GM11168 (cell line): ENCODE results near the gene TEN1.
"Not testable (repeated sequence)": the region's sequence is repeated elsewhere in the genome, so short reads cannot be mapped to it uniquely, and the experiment has no call there.

Source experiments
- in situ Hi-C: fragments of 300-500 bp; cut with MboI; formaldehyde crosslinking; loops from one replicate; pipeline ENCODE4 v1.12.0; 2022; ENCODE audit warnings: low sequenced_read_pairs; ENCODE audit not compliant: unreplicated experiment

The TEN1 gene, protein sequence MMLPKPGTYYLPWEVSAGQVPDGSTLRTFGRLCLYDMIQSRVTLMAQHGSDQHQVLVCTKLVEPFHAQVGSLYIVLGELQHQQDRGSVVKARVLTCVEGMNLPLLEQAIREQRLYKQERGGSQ

GRCh38 chr17:75978938-75979704, at the start of gene TEN1, which contains the start of gene ACOX1:
Gene TEN1, plus strand, starts transcription at chr17:75979240. Its CDS starts 6,953 bp downstream, at chr17:75986193.
Gene ACOX1, minus strand, starts transcription at chr17:75979166. Its CDS starts 93 bp downstream, at chr17:75979073.
- in situ Hi-C loops: no loop called here

DNA sequence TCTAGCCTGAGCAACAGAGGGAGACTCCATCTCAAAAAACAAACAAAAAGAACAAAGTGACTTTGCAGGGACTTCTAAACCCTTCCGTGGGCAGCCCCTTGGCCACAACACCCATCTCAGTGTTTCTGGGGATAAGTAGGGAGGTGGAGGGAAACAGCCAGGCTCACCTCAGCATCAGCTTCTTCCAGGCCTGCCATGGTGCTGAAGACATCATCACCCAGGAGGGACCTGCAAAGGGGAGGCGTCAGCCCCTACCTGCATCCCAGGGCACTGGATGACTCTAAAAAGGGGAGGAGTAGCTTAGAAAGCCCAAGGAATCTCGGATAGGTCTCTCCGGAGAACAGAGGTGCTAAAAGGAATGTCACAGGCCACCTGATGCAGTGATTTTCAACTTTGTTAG, 48.0 kb upstream of the TEN1 start:
- in situ Hi-C loops: no loop called here

GRCh38 chr17:75932852-75933251, 46.2 kb upstream of the TEN1 start:
- in situ Hi-C loops: no loop called here

DNA sequence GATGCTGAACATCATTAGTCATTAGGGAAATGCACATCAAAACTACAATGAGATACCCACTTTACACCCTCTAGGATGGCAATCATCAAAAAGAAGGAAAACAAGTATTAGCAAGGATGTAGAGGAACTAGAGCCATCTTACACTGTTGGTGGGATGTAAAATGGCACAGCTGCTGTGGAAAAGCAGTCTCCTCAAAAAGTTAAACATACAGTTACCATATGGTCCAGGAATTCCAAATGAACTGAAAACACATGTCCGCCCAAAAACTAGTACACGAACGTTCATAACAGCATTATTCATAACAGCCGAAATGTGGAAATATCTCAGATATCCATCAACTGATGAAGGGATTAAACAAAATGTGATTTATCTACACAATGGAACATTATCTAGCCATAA, 45.2 kb upstream of the TEN1 start:
- in situ Hi-C loops: no loop called here

- in situ Hi-C loops: no loop called here
These were observed 41.4 kb upstream of the TEN1 start for GRCh38 chr17:75937652-75938051.

GRCh38 chr17:75940727-75941441, 38.2 kb upstream of the TEN1 start, which contains the start of gene FBF1:
Gene FBF1, minus strand, starts transcription at chr17:75941042. Its CDS starts 2,893 bp downstream, at chr17:75938149.
- in situ Hi-C loops: no loop called here

DNA sequence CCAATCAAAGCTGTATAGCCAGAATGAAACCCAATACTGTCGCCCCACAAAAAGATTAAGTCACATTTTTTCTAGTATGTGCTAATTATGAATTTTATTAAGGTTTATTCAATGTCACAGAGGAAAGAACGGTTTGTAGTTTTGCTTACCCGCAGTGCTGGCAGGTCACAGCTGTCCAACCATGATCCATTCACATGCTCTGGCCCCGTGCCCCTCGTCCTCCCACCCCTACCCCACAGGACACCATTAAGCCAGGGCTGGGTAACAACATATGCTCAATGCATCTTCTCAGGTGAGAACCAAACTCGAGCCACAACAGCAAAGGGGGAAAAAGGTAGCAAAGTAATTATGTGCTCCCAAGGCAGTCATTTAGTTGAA, 37.6 kb upstream of the TEN1 start:
- in situ Hi-C loops: no loop called here

- in situ Hi-C loops: no loop called here
These were observed 36.6 kb upstream of the TEN1 start for GRCh38 chr17:75942473-75942872.

DNA sequence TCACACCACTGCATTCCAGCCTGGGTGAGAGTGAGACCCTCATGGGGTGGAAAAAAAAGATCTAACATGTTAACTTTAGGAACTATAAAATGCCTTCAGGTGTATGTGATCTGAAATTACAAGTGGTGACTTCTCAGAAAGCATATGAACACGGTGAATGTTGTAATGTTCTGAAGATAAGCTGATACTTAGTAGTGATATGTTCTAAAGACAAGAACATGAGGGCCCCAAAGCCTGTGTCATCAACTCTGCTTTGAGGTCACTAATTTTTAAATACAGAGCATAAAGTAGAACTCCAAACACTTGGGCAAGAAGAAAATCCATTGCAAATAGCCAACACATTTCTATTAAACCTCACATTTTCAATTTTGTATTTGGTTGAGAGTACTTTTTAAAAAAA, 35.5 kb upstream of the TEN1 start:
- in situ Hi-C loops: no loop called here

DNA sequence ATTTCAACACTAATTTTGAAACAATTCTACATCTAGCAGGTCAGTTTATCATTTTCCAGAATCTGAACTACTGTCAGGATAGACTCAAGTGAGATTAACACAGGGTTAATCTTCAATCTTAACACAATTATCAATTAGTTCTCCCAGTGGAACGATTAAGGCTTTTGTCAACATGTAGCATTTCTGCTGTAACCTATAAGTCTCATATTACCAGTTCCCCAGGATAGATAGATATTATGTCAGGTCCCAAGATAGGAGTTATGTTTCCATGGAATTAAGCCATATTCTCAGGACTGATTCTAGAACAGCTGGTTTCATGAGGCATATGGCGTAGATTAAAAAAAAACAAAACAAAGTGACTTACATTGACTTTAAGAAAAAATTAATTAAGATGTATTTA, 33.8 kb upstream of the TEN1 start:
- in situ Hi-C loops: no loop called here

GRCh38 chr17:75950421-75950820, 28.6 kb upstream of the TEN1 start:
- in situ Hi-C loops: no loop called here

GRCh38 chr17:75950855-75951554, 28.0 kb upstream of the TEN1 start:
- in situ Hi-C loops: no loop called here

GRCh38 chr17:75959051-75959838, 19.8 kb upstream of the TEN1 start:
- in situ Hi-C loops: no loop called here

- in situ Hi-C loops: no loop called here
These were observed 19.1 kb upstream of the TEN1 start for GRCh38 chr17:75959839-75960511.

- in situ Hi-C loops: no loop called here
These were observed 13.6 kb upstream of the TEN1 start for GRCh38 chr17:75965468-75965867.

DNA sequence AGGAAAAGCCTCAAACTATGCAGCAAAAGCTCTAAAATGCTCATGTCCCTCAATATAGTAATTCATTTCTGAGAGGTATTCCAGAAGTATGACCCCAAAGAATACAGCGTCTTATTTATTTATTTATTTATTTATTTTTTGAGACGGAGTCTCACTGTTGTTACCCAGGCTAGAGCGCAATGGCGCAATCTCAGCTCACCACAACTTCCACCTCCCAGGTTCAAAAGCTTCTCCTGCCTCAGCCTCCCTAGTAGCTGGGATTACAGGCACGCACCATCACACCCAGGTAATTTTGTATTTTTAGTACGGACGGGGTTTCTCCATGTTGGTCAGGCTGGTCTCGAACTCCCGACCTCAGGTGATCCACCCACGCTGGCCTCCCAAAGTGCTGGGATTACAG, 10.0 kb upstream of the TEN1 start:
- in situ Hi-C loops: not testable (repeated sequence)

DNA sequence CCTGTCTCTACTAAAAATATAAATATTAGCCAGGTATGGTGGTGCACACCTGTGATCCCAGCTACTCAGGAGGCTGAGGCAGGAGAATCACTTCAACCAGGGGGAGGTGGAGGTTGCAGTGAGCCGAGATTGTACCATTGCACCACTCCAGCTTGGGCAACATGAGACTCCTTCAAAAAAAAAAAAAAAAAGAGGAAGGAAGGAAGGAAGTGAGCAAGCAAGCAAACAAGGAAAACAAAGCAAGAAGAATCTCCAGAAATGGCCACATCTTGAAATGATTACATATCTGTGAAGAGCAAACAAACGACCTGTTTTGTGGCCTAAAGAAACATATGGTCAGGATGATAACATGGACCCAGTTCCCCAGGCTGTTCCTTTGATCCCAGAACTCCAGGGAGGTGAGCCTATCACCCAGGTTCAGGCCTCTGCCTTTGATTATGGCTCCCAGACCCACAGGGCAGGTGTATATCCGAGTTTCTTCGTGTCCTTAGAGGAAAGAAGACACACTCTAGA, 9.0 kb upstream of the TEN1 start:
- in situ Hi-C loops: no loop called here

DNA sequence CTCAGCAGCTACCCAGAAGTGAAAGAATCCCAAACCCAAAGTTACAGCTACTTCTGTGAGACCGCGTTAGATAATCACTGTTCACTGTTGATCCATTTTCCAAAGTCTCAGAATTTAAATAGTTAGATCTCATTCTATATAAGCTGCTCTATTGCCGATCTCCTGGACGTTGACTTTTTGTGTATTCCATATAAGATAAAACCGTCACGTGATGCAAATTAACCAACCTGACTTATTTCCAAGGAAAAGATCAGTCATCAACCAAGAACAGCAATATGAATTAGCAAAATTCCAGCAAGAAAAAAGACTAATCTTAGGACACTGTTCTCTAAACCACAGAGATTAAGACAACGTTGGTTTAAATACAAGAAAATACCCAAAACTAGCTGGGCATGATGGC, 8.4 kb upstream of the TEN1 start:
- in situ Hi-C loops: no loop called here

DNA sequence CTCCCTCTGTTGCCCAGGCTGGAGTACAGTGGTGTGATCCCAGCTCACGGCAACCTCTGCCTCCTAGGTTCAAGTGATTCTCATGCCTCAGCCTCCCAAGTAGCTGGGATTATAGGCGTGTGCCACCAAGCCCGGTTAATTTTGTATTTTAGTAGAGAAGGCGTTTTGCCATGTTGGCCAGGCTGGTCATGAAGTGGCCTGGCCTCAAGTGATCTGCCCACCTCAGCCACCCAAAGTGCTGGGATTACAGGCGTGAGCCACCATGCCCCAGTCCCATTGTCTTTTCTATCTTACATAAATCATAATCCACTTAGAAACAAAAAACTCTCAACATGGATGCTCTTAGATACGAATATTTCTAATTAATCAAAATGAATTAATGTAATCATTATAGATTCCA, 3.9 kb upstream of the TEN1 start:
- in situ Hi-C loops: not testable (repeated sequence)
